Prostate gland (tissue), 2 donors: ENCODE results near the gene ENO2.

Source experiments
- POLR2A ChIP-seq: fragments of 450-650 bp; IDR thresholded peaks from one replicate; pipeline ENCODE4 v1.6.1; 2016; ENCODE audit warnings: antibody characterized with exemption, mild to moderate bottlenecking
- POLR2AphosphoS5 ChIP-seq: sonication (generic); formaldehyde crosslinking; IDR thresholded peaks from one replicate; pipeline ENCODE4 v1.6.1; 2017; ENCODE audit warnings: antibody characterized with exemption
- TF ChIP-seq, protein P1 (sequence below), 4 experiments: fragments of 200-600 bp in 2 of 4; fragments of 450-650 bp in 2 of 4; sonication (generic) in 2 of 4; IDR thresholded peaks; 1 replicate in 3 of 4; 2 replicates in 1 of 4; pipeline ENCODE4 v1.5.1; 2016 to 2019; ENCODE audit warnings: antibody characterized with exemption in 4 of 4, mild to moderate bottlenecking in 2 of 4, moderate library complexity in 2 of 4

DNA sequence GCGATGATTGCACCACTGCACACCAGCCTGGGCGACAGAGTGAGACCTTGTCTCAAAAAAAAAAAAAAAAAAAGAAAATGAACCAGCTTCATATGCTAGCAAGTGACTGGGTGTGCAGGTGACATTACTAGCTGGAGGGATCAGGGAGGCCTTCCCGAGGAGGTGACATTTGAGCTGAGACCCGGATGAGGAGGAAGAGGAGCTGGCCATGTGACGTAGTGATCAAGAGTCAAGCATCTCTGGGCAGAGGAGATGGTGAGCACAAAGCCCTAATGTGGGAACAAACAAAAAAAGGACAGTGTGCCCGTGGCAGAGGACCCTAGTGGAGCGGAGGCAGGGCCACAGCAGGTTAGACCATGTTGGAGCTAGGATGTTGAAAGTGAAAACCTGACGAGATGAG, 33.2 kb downstream of the ENO2 start:
- TF ChIP-seq, protein P1, sequence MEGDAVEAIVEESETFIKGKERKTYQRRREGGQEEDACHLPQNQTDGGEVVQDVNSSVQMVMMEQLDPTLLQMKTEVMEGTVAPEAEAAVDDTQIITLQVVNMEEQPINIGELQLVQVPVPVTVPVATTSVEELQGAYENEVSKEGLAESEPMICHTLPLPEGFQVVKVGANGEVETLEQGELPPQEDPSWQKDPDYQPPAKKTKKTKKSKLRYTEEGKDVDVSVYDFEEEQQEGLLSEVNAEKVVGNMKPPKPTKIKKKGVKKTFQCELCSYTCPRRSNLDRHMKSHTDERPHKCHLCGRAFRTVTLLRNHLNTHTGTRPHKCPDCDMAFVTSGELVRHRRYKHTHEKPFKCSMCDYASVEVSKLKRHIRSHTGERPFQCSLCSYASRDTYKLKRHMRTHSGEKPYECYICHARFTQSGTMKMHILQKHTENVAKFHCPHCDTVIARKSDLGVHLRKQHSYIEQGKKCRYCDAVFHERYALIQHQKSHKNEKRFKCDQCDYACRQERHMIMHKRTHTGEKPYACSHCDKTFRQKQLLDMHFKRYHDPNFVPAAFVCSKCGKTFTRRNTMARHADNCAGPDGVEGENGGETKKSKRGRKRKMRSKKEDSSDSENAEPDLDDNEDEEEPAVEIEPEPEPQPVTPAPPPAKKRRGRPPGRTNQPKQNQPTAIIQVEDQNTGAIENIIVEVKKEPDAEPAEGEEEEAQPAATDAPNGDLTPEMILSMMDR (IDR thresholded peaks at IDR 0.05), result no peak
- TF ChIP-seq POLR2A, result no peak
- TF ChIP-seq POLR2AphosphoS5, result no peak
